Breast epithelium (tissue), 4 donors: ENCODE measurements around the gene SPTA1. TPM values are rescaled to one million over a fixed set of nuclear protein-coding genes. Genes with fewer than 3 reads are reported as not detected.

Experiments
- DNase-seq, 2 donors: peaks; one replicate each; pipeline ENCODE4 v3.0.0-alpha.2; 2019; ENCODE audit warnings: low spot score in 2 of 2
- H3K27ac ChIP-seq, 2 donors: fragments of 200-600 bp; sonication (generic) in 1 of 2; one replicate each; pipeline ENCODE4 v1.5.1; 2016 to 2019; ENCODE audit warnings: mild to moderate bottlenecking in 1 of 2
- H3K27me3 ChIP-seq, 2 donors: fragments of 200-600 bp; sonication (generic) in 1 of 2; one replicate each; pipeline versions ENCODE4 v1.5.1 to v1.6.0; 2017 to 2019; ENCODE audit warnings: control low read depth in 1 of 2, mild to moderate bottlenecking in 1 of 2
- H3K36me3 ChIP-seq: fragments of 200-600 bp; one replicate; pipeline ENCODE4 v1.5.1; 2019
- H3K4me1 ChIP-seq, 2 donors: fragments of 200-600 bp; sonication (generic); one replicate each; pipeline ENCODE4 v1.5.1; 2016 to 2019; ENCODE audit warnings: control low read depth in 1 of 2
- H3K4me3 ChIP-seq, 3 donors: fragments of 200-600 bp; sonication (generic); 1 replicate in 2 of 3; 2 replicates in 1 of 3; pipeline ENCODE4 v1.5.1; 2016 to 2019; ENCODE audit warnings: mild to moderate bottlenecking in 3 of 3, moderate library complexity in 2 of 3
- H3K9me3 ChIP-seq, 2 donors: fragments of 200-600 bp; sonication (generic) in 1 of 2; one replicate each; pipeline ENCODE4 v1.5.1; 2016 to 2019; ENCODE audit warnings: control low read depth in 1 of 2
- POLR2A ChIP-seq: fragments of 450-650 bp; IDR thresholded peaks from one replicate; pipeline ENCODE4 v1.6.1; 2016; ENCODE audit warnings: antibody characterized with exemption, mild to moderate bottlenecking, moderate library complexity
- POLR2AphosphoS5 ChIP-seq, 3 donors: sonication (generic); formaldehyde crosslinking; IDR thresholded peaks; one replicate each; pipeline ENCODE4 v1.6.1; 2017; ENCODE audit warnings: antibody characterized with exemption in 3 of 3
- intact Hi-C: fragments of 100-400 bp; cut with DNase I; formaldehyde crosslinking; loops from one replicate; pipeline ENCODE4 v1.15.1; 2023; ENCODE audit warnings: low total_unique reads
- total RNA-seq, 3 donors: library from RNA; depleted of rRNA; stranded (reverse); fragments of >200 nt; gene quantifications; one replicate each; pipeline ENCODE4 v1.1.0, GENCODE V29; 2016
- TF ChIP-seq, protein P1 (sequence below), 3 donors: fragments of 450-650 bp; IDR thresholded peaks; one replicate each; pipeline ENCODE4 v1.5.1; 2016 to 2017; ENCODE audit warnings: antibody characterized with exemption in 3 of 3, mild to moderate bottlenecking in 3 of 3, moderate library complexity in 3 of 3

Gene SPTA1
- under 1 TPM; under 0.01 to 0.33 (median 0.15) TPM for total RNA-seq

DNA sequence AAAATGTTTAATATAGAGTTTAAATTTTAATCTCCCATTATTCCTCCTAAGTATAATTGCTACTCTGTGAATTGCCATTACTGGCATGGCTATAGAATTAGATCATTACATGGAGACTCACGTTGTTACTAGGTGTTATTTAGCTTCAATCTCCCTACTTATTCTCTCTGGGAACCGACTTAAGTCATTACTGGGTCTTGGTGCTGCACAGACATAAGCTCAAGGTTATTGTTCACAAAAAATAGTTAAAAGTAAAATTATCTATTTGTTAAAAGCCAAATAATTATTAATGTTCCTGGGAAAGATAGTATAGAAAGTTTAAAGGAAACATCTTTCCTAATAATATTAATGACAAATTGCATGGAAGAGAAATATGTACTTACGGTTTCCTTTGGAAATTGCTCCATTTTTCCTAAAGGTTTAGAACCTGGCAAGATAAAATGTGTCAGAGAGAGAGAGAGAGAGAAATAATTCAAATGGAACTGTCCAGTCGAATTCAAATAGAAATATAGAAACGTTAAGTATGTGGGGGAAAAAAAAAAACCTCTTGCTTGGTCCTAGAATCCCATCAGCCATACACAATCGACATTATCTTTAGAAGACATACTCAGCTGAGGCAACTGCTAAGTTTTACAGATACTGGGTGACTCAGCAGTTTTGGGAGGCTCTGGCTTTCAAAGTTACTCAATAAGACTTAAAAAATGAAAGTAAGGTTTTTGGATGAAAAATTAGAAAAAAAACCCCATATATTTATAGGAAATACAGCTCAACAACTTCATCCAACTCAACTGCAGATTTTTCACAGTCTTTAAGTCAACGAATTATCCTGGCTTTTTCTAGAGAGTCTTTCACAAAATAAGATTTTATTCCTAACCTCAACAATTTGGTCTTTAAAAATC, at the start of gene SPTA1:
TSS of gene SPTA1 (minus strand) at position 605 of the 899 bp plus-strand sequence. CDS start at position 407, 198 bp downstream.
- Histone ChIP-seq H3K4me1 (no peaks in the 10 kb centered on the region), H3K9me3 (no peaks in the 10 kb centered on the region), H3K4me3 (no peak within 1 kb of the TSS), H3K36me3 (no peaks in the 10 kb centered on the region), H3K27ac (no peak within 1 kb of the TSS), H3K27me3 (no peaks in the 10 kb centered on the region)
- intact Hi-C loops = no loop called here
- no peak for DNase-seq
- no peak for TF ChIP-seq POLR2AphosphoS5 (IDR thresholded peaks at IDR 0.05)

DNA sequence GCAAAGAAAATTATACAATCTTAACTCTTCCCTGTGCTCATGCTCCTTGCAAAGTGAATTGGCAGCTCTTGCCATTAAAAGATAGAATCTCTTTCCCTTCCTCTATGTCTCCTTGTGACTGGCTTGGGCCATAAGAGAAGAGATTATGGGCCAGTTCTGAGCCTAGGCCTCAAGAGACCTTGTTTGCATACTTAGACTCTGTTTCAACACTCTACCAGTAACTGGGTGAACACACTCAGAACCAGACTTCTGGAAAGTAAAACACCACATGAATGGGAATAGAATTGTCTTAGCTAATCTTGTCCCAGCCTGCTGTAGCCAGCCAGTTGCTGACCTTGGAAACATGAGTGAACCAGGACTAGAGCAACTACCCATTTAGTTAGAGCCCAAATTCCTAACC, 49.3 kb upstream of the SPTA1 start:
- intact Hi-C loops = loop anchor here (2.0 kb wide), 1 partner anchor 13 kb away; no protein-coding TSS in a partner anchor
- Histone ChIP-seq H3K27ac (no peak overlapping the region), H3K4me3 (no peak overlapping the region), H3K4me1 (no peaks in the 10 kb centered on the region), H3K27me3 (no peaks in the 10 kb centered on the region), H3K36me3 (no peaks in the 10 kb centered on the region), H3K9me3 (no peaks in the 10 kb centered on the region)
- no peak for DNase-seq
- TF ChIP-seq, protein P1, sequence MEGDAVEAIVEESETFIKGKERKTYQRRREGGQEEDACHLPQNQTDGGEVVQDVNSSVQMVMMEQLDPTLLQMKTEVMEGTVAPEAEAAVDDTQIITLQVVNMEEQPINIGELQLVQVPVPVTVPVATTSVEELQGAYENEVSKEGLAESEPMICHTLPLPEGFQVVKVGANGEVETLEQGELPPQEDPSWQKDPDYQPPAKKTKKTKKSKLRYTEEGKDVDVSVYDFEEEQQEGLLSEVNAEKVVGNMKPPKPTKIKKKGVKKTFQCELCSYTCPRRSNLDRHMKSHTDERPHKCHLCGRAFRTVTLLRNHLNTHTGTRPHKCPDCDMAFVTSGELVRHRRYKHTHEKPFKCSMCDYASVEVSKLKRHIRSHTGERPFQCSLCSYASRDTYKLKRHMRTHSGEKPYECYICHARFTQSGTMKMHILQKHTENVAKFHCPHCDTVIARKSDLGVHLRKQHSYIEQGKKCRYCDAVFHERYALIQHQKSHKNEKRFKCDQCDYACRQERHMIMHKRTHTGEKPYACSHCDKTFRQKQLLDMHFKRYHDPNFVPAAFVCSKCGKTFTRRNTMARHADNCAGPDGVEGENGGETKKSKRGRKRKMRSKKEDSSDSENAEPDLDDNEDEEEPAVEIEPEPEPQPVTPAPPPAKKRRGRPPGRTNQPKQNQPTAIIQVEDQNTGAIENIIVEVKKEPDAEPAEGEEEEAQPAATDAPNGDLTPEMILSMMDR (IDR thresholded peaks at IDR 0.05) = no peak
- no peak for TF ChIP-seq POLR2A
- no peak for TF ChIP-seq POLR2AphosphoS5 (IDR thresholded peaks at IDR 0.05)

DNA sequence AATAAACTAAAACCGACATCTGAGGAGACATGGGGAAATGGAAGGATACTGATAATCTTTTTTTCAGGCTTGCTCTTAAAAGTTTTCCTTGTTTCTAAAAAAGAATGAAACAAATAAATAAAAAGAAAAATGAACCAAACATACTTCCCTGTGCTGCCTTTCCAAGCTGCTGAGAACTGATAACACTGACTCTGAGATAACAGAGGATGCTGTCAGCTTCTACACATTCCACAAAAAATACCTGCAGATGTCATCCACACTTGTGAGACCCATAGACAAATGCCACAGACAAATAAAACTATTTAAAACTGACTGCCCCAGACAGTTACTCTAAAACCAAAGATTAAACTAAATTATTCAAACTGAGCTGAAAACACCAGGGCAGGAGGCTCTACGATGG, 46.0 kb upstream of the SPTA1 start:
- Histone ChIP-seq H3K9me3 (no peaks in the 10 kb centered on the region), H3K4me3 (no peak overlapping the region), H3K4me1 (no peaks in the 10 kb centered on the region), H3K27ac (no peak overlapping the region), H3K27me3 (no peaks in the 10 kb centered on the region), H3K36me3 (no peaks in the 10 kb centered on the region)
- intact Hi-C loops = no loop called here
- TF ChIP-seq POLR2AphosphoS5 (IDR thresholded peaks at IDR 0.05) (no peak), POLR2A (no peak)
- TF ChIP-seq, protein P1 (IDR thresholded peaks at IDR 0.05) = no peak
- DNase-seq = no peak

DNA sequence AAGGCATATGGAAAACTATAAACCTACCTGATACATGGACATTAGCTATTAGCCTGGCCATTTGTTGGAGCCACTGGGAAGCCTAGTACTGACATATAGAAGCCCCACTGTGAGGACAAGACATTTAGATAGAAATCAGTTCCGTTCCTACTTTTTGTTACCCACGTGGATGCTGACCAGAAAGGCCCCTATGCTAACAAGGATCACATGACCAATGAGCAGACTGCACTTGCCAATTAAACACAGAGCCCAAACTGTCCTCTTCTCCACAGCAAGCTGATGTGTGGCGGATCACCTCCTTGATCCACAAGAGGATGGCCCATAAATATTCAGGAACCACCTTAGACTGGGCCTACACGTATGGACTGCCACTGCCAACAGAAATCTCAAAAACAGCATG, 45.2 kb upstream of the SPTA1 start:
- TF ChIP-seq, protein P1 (IDR thresholded peaks at IDR 0.05) = no peak
- TF ChIP-seq POLR2A (no peak), POLR2AphosphoS5 (IDR thresholded peaks at IDR 0.05) (no peak)

DNA sequence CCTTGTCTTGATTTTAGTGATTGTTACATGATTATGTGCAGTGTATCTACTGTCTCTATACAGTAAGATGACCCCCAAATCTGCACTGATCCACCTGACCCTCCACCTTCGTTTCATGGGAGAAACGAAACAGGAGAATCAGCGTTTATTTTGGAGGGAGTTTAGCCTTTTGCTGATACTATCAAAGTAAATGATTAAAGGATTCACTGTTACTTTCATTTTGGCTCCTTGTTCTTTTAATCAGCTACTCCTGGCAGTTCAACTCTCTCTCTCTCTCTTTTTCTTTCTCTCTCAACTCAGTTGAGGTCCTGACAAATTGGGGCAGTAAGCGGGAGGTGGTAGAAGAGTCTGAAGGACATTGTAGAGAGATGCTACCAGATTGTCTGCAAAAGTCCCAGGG, 43.9 kb upstream of the SPTA1 start:
- no peaks in the 10 kb centered on the region for H3K27me3 ChIP-seq
- intact Hi-C loops = no loop called here
- no peaks in the 10 kb centered on the region for H3K36me3 ChIP-seq
- H3K27ac ChIP-seq = no peak overlapping the region
- no peak overlapping the region for H3K4me3 ChIP-seq
- H3K4me1 ChIP-seq = no peaks in the 10 kb centered on the region
- no peaks in the 10 kb centered on the region for H3K9me3 ChIP-seq
- no peak for DNase-seq
- TF ChIP-seq POLR2AphosphoS5 (IDR thresholded peaks at IDR 0.05) (no peak), POLR2A (no peak)
- TF ChIP-seq, protein P1 (IDR thresholded peaks at IDR 0.05) = no peak

More for the DNA sequence above, 45.2 kb upstream of the SPTA1 start:
- Histone ChIP-seq H3K9me3 (no peaks in the 10 kb centered on the region), H3K4me3 (no peak overlapping the region), H3K27ac (no peak overlapping the region), H3K36me3 (no peaks in the 10 kb centered on the region), H3K4me1 (no peaks in the 10 kb centered on the region), H3K27me3 (no peaks in the 10 kb centered on the region)
- DNase-seq = no peak
- intact Hi-C loops = no loop called here
